Mammary epithelial cell (primary cell): ENCODE results near the gene SCN7A.

Experiments
- CTCF ChIP-seq, 2 donors: IDR thresholded peaks in 1 of 2; conservative IDR thresholded peaks in 1 of 2; 2 replicates each; pipeline ENCODE4 v1.5.1; 2011 to 2012; ENCODE audit warnings: inconsistent platforms in 2 of 2, low read length in 2 of 2, mild to moderate bottlenecking in 2 of 2, control low read depth in 1 of 2, low read depth in 1 of 2; ENCODE audit not compliant: insufficient read depth in 1 of 2; ENCODE audit errors: extremely low read depth in 1 of 2
- EZH2 ChIP-seq: IDR thresholded peaks from 2 replicates; pipeline ENCODE4 v1.6.1; 2012; ENCODE audit warnings: low read length, inconsistent platforms, borderline replicate concordance

GRCh38 chr2:166404831-166405568, 89.0 kb downstream of the SCN7A start:
- TF ChIP-seq CTCF (conservative IDR thresholded peaks at IDR 0.05 in 1 of 2, IDR thresholded peaks at IDR 0.05 in 1 of 2; ENCODE audit: extremely low read depth in 1 of 2, insufficient read depth in 1 of 2, low read depth in 1 of 2, low read length in 2 of 2) (no peak), EZH2 (no peak)
